Endothelial cell of umbilical vein (primary cell): ENCODE results near the gene GFOD1. TPM values are rescaled to one million over a fixed set of nuclear protein-coding genes. Genes with fewer than 3 reads are reported as not detected.

Source experiments
- BruUV-seq: library from RNA; stranded (reverse); fragments of 400-500 nt; replicated peaks from 2 replicates; lab custom pipeline; 2021; lab: Mats Ljungman, UMichigan
- CTCF ChIA-PET: fragments of 300-600, 350-600 bp; sonication (Branson Sonifier 250); formaldehyde crosslinking; loops from one replicate; lab custom pipeline; 2021; ENCODE audit warnings: antibody characterized with exemption, inconsistent platforms; lab: Charles Lee
- POLR2A ChIA-PET: fragments of 300-600, 350-600 bp; sonication (Branson Sonifier 250); formaldehyde crosslinking; loops from one replicate; lab custom pipeline; 2021; ENCODE audit warnings: antibody characterized with exemption, inconsistent platforms; lab: Charles Lee
- DNase-seq: peaks from one replicate; pipeline ENCODE4 v3.0.0-alpha.2; 2011; ENCODE audit warnings: low read depth, low spot score
- FAIRE-seq: peaks from 2 replicates; lab custom pipeline; 2011; peaks lifted over from hg19 to GRCh38; lab: Jason Lieb, UNC
- H2AFZ ChIP-seq: 2 replicates; pipeline ENCODE4 v1.6.0; 2012; ENCODE audit warnings: low read depth, low read length, control low read depth, inconsistent platforms
- H3K27ac ChIP-seq: 2 replicates; pipeline ENCODE4 v1.5.1; 2011; ENCODE audit warnings: low read depth, mild to moderate bottlenecking, control low read depth, low read length, moderate library complexity; ENCODE audit not compliant: insufficient read depth
- H3K27me3 ChIP-seq, 2 experiments: 2 replicates each; pipeline versions ENCODE4 v1.6.0 to v1.6.1; 2011; ENCODE audit warnings: low read length in 2 of 2, mixed read lengths in 1 of 2; ENCODE audit not compliant: control insufficient read depth in 2 of 2, insufficient read depth in 2 of 2
- H3K36me3 ChIP-seq, 2 experiments: 2 replicates in 1 of 2; 3 replicates in 1 of 2; pipeline ENCODE4 v1.5.1; 2011; ENCODE audit warnings: low read length in 2 of 2, mild to moderate bottlenecking in 1 of 2, moderate library complexity in 1 of 2; ENCODE audit not compliant: control insufficient read depth in 2 of 2, insufficient read depth in 2 of 2; ENCODE audit errors: extremely low read depth in 1 of 2
- H3K4me1 ChIP-seq: 3 replicates; pipeline ENCODE4 v1.5.1; 2011; ENCODE audit warnings: mild to moderate bottlenecking, low read length; ENCODE audit not compliant: control insufficient read depth, insufficient read depth; ENCODE audit errors: extremely low read depth
- H3K4me2 ChIP-seq: 2 replicates; pipeline ENCODE4 v1.6.1; 2011; ENCODE audit warnings: low read length, control low read depth, mixed read lengths; ENCODE audit not compliant: insufficient read depth
- H3K4me3 ChIP-seq, 3 experiments: fragments of 200-600 bp in 1 of 3; sonication (generic), shearing (Covaris generic) in 1 of 3; replicated peaks in 1 of 3; 2 replicates each; pipeline ENCODE4 v1.5.1; 2011 to 2016; ENCODE audit warnings: control low read depth in 3 of 3, low read length in 3 of 3, mild to moderate bottlenecking in 2 of 3, inconsistent platforms in 1 of 3, low read depth in 1 of 3, moderate library complexity in 1 of 3; ENCODE audit not compliant: insufficient read depth in 1 of 3
- H3K79me2 ChIP-seq: 2 replicates; pipeline ENCODE4 v1.6.0; 2012; ENCODE audit warnings: low read length, inconsistent platforms; ENCODE audit not compliant: control insufficient read depth, insufficient read depth
- H3K9ac ChIP-seq: replicated peaks from 2 replicates; pipeline ENCODE3; 2011; ENCODE audit warnings: low read length, control low read depth; ENCODE audit not compliant: insufficient read depth; ENCODE audit errors: extremely low read depth
- H3K9me1 ChIP-seq: replicated peaks from 3 replicates; pipeline ENCODE4 v1.6.0; 2011; ENCODE audit warnings: mild to moderate bottlenecking, low read length; ENCODE audit not compliant: control insufficient read depth, insufficient read depth; ENCODE audit errors: extremely low read depth
- H3K9me3 ChIP-seq: replicated peaks from 2 replicates; pipeline ENCODE4 v1.5.1; 2012; ENCODE audit warnings: low read length, inconsistent platforms; ENCODE audit not compliant: control insufficient read depth, insufficient read depth
- H4K20me1 ChIP-seq: replicated peaks from 2 replicates; pipeline ENCODE3; 2011; ENCODE audit warnings: mild to moderate bottlenecking, low read length; ENCODE audit not compliant: control insufficient read depth, insufficient read depth; ENCODE audit errors: extremely low read depth
- CTCF ChIP-seq, 2 donors: IDR thresholded peaks; 1 replicate in 1 of 2; 2 replicates in 1 of 2; pipeline ENCODE4 v1.5.1; 2011; ENCODE audit warnings: low read length in 2 of 2, mild to moderate bottlenecking in 2 of 2, moderate library complexity in 2 of 2, control low read depth in 1 of 2, inconsistent platforms in 1 of 2, low read depth in 1 of 2; ENCODE audit not compliant: insufficient read depth in 1 of 2; ENCODE audit errors: extremely low read depth in 1 of 2
- EZH2 ChIP-seq: IDR thresholded peaks from 2 replicates; pipeline ENCODE4 v1.6.1; 2012; ENCODE audit warnings: borderline replicate concordance, low read depth, mild to moderate bottlenecking, moderate library complexity, low read length, inconsistent platforms; ENCODE audit not compliant: severe bottlenecking
- FOS ChIP-seq: IDR thresholded peaks from 2 replicates; pipeline ENCODE4 v1.6.1; 2011; ENCODE audit warnings: mild to moderate bottlenecking, low read length, moderate library complexity, borderline replicate concordance; ENCODE audit not compliant: insufficient read depth
- GATA2 ChIP-seq: IDR thresholded peaks from 2 replicates; pipeline ENCODE4 v1.7.0; 2011; ENCODE audit warnings: low read depth, mild to moderate bottlenecking, moderate library complexity, mixed read lengths, low read length; ENCODE audit not compliant: insufficient read length, insufficient read depth
- JUN ChIP-seq: IDR thresholded peaks from 2 replicates; pipeline ENCODE4 v1.6.1; 2011; ENCODE audit warnings: borderline replicate concordance, low read depth; ENCODE audit not compliant: insufficient read length, insufficient read depth
- MAX ChIP-seq: IDR thresholded peaks from 2 replicates; pipeline ENCODE4 v1.6.1; 2011; ENCODE audit not compliant: insufficient read depth, insufficient read length
- MYC ChIP-seq: IDR thresholded peaks from one replicate; pipeline ENCODE4 v1.6.1; 2011; ENCODE audit warnings: mild to moderate bottlenecking, low read depth, low read length
- POLR2A ChIP-seq: IDR thresholded peaks from 2 replicates; pipeline ENCODE4 v1.6.1; 2012; ENCODE audit warnings: low read depth, mild to moderate bottlenecking, control low read depth, low read length
- POLR2AphosphoS5 ChIP-seq: IDR thresholded peaks from 2 replicates; pipeline ENCODE4 v1.6.1; 2012; ENCODE audit warnings: low read depth, mild to moderate bottlenecking, control low read depth, low read length, moderate library complexity; ENCODE audit not compliant: insufficient read depth
- dilution Hi-C: fragments of 300-500 bp; cut with MboI; formaldehyde crosslinking; loops from one replicate; pipeline ENCODE4 v1.15.0; 2019; ENCODE audit warnings: low sequenced_read_pairs; ENCODE audit not compliant: extremely low pct_ligation_motif_present
- intact Hi-C: fragments of 100-400 bp; cut with micrococcal nuclease; formaldehyde crosslinking; loops from one replicate; pipeline ENCODE4 v1.10.0; 2022
- polyA plus RNA-seq, 4 experiments: library from polyadenylated mRNA; depleted of rRNA in 3 of 4; stranded (reverse) in 3 of 4; unstranded in 1 of 4; fragments of >200 nt; gene quantifications; 2 replicates each; pipeline versions ENCODE4 v1.2.1 to v1.2.3, GENCODE V29; 2011 to 2012; ENCODE audit warnings: missing spikeins in 1 of 4
- total RNA-seq: library from RNA; stranded (reverse); gene quantifications from 2 replicates; pipeline ENCODE4 v1.2.3, GENCODE V29; 2021

GFOD1 gene
- total and polyA plus RNA-seq, 2 donors (not counting 3 experiments of a cell fraction or from before 2014, with no cell fraction given) = 12.1 to 24.1 TPM

GRCh38 chr6:13319891-13320564 lies 167.4 kb downstream of the GFOD1 start:
- H3K79me2 ChIP-seq = no peaks in the 10 kb centered on the region
- H3K9me3 ChIP-seq = no peaks in the 10 kb centered on the region
- no TSS peak for BruUV-seq
- no peaks in the 10 kb centered on the region for H3K4me1 ChIP-seq
- no peak overlapping the region for H3K27ac ChIP-seq
- CTCF ChIA-PET = no interaction called here
- no peak overlapping the region for H3K4me3 ChIP-seq
- H3K4me2 ChIP-seq = no peak overlapping the region
- dilution Hi-C loops (no loop called here), intact Hi-C loops (no loop called here)
- no peak overlapping the region for H3K9ac ChIP-seq
- H3K27me3 ChIP-seq = no peaks in the 10 kb centered on the region
- no peak overlapping the region for H2AFZ ChIP-seq
- no peak for DNase-seq
- no peaks in the 10 kb centered on the region for H4K20me1 ChIP-seq
- no peak for FAIRE-seq
- peaks cover 12 to 20% of the 10 kb centered on the region in 2 experiments for H3K36me3 ChIP-seq
- no peak for TF ChIP-seq EZH2
- no peak for TF ChIP-seq CTCF (IDR thresholded peaks at IDR 0.05; ENCODE audit: extremely low read depth in 1 of 2, insufficient read depth in 1 of 2, low read depth in 1 of 2, low read length in 2 of 2)
- no peak for TF ChIP-seq MAX
- no peak for TF ChIP-seq JUN
- TF ChIP-seq GATA2 = no peak
- TF ChIP-seq FOS = no peak
- TF ChIP-seq MYC = no peak
- no peak for TF ChIP-seq POLR2A
- no peak for TF ChIP-seq POLR2AphosphoS5
- no peaks in the 10 kb centered on the region for H3K9me1 ChIP-seq
- POLR2A ChIA-PET = no interaction called here
